ENCODE data around the gene CDKN1C. TPM values are rescaled to one million over a fixed set of nuclear protein-coding genes. Genes with fewer than 3 reads are reported as not detected.

CDKN1C gene
- total and polyA plus RNA-seq, 12 donors, result 17.7 to 817 (median 321) TPM

DNA sequence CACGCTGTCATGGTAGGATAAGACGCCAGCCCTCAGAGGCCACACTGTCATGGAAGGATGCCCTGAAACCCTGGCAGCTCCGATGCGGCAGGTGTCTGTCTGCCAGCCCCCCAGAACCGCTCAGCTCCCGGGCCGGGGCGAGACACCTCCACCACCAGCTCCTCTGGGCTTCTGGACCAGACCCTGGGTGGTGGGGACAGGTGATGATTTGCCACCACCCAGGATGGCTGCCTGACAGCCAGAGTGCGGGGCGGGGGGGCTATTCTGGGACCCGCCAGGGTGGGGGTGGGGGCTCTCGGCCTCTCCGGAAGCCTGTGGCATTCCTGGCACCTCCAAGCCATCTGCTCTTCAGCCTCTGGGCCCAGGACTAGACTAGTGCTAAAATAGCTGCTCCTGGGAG, 34.3 kb upstream of the CDKN1C start:
- Histone ChIP-seq H3K4me1 (replicated peaks in 1 of 2) (no peaks in the 10 kb centered on the region), H3K4me3 (no peak overlapping the region), H3K27ac (no peak overlapping the region), H3K36me3 (replicated peaks in 1 of 2) (no peaks in the 10 kb centered on the region), H3K27me3 (no peaks in the 10 kb centered on the region), H3K9me3 (replicated peaks in 1 of 3) (no peaks in the 10 kb centered on the region)
- 84 to 100% (median 92%) methylated on average over 4 to 13 of the region's 13 CpGs for WGBS, 4 donors
- intact Hi-C loops (cut with DNase I), result no loop called here
- DNase-seq, result no peak
- TF ChIP-seq, protein P1, sequence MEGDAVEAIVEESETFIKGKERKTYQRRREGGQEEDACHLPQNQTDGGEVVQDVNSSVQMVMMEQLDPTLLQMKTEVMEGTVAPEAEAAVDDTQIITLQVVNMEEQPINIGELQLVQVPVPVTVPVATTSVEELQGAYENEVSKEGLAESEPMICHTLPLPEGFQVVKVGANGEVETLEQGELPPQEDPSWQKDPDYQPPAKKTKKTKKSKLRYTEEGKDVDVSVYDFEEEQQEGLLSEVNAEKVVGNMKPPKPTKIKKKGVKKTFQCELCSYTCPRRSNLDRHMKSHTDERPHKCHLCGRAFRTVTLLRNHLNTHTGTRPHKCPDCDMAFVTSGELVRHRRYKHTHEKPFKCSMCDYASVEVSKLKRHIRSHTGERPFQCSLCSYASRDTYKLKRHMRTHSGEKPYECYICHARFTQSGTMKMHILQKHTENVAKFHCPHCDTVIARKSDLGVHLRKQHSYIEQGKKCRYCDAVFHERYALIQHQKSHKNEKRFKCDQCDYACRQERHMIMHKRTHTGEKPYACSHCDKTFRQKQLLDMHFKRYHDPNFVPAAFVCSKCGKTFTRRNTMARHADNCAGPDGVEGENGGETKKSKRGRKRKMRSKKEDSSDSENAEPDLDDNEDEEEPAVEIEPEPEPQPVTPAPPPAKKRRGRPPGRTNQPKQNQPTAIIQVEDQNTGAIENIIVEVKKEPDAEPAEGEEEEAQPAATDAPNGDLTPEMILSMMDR (IDR thresholded peaks at IDR 0.05), result no peak
- TF ChIP-seq POLR2A (IDR thresholded peaks at IDR 0.05), result no peak

DNA sequence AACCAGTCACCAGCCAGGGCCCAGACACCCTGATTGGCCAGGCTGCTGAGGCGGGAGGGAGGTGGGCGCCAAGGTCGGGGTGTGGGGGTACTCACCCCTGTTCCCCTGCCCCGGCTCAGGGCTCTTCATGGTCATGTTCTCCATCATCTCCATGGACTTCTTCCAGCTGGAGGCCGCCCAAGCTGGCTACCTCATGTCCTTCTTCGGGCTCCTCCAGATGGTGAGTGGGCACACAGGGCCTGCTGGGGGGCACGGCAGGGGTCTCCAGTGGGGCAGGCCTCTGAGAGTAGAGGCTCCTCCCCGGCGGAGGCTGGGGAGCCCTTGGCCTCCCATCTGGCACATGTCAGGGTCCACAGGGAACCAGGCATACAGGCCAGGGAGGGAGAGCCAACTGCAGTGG, 33.6 kb upstream of the CDKN1C start:
- H3K27ac ChIP-seq, result no peak overlapping the region
- H3K27me3 ChIP-seq, result no peaks in the 10 kb centered on the region
- 89 to 96% (median 92%) methylated on average over 5 to 9 of the region's 9 CpGs; no CpG with 5 or more reads in 1 of the 4 donors for WGBS, 4 donors
- intact Hi-C loops (cut with DNase I), result no loop called here
- no peak for DNase-seq
- H3K36me3 ChIP-seq (replicated peaks in 1 of 2), result no peaks in the 10 kb centered on the region
- H3K4me3 ChIP-seq, result no peak overlapping the region
- no peaks in the 10 kb centered on the region for H3K4me1 ChIP-seq (replicated peaks in 1 of 2)
- H3K9me3 ChIP-seq (replicated peaks in 1 of 3), result no peaks in the 10 kb centered on the region
- no peak for TF ChIP-seq POLR2A (IDR thresholded peaks at IDR 0.05)
- TF ChIP-seq, protein P1 (IDR thresholded peaks at IDR 0.05), result no peak

DNA sequence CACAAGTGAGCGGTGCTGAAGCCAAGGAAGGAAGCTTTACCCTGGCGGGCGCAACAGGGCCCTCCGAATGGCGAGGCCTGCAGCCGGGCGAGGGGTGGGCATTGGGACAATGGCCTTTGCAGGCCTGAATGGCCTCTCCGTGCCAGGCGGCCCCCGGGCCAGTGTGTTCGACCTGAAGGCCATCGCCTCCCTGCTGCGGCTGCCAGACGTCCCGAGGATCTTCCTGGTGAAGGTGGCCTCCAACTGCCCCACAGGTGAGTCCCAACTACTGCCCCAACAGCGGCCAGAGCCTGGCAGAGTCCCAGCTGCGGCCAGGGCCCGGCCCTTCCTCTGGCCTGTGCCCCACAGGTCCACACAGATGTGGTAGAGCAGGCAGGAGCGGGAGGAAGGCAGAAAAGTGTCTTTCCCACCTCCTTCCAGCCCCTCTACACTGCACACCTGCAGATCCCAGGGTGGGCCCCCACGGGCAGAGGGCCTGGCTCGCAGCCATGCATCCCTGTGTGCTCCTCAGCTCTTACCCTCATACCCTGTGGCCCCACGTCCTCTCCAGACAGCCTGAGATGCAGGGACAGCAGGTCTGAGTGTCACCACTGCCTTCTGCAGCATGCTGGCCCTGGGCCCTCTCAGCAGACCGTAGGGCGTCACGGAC, 32.4 kb upstream of the CDKN1C start:
- WGBS, 4 donors, result 85 to 94% (median 89%) methylated on average over 6 to 25 of the region's 25 CpGs
- Histone ChIP-seq H3K4me1 (replicated peaks in 1 of 2) (no peaks in the 10 kb centered on the region), H3K4me3 (no peak overlapping the region), H3K27me3 (no peaks in the 10 kb centered on the region), H3K36me3 (replicated peaks in 1 of 2) (no peaks in the 10 kb centered on the region), H3K9me3 (replicated peaks in 1 of 3) (no peaks in the 10 kb centered on the region), H3K27ac (no peak overlapping the region)
- intact Hi-C loops (cut with DNase I), result no loop called here
- DNase-seq, result no peak
- no peak for TF ChIP-seq POLR2A (IDR thresholded peaks at IDR 0.05)
- TF ChIP-seq, protein P1 (IDR thresholded peaks at IDR 0.05), result no peak

DNA sequence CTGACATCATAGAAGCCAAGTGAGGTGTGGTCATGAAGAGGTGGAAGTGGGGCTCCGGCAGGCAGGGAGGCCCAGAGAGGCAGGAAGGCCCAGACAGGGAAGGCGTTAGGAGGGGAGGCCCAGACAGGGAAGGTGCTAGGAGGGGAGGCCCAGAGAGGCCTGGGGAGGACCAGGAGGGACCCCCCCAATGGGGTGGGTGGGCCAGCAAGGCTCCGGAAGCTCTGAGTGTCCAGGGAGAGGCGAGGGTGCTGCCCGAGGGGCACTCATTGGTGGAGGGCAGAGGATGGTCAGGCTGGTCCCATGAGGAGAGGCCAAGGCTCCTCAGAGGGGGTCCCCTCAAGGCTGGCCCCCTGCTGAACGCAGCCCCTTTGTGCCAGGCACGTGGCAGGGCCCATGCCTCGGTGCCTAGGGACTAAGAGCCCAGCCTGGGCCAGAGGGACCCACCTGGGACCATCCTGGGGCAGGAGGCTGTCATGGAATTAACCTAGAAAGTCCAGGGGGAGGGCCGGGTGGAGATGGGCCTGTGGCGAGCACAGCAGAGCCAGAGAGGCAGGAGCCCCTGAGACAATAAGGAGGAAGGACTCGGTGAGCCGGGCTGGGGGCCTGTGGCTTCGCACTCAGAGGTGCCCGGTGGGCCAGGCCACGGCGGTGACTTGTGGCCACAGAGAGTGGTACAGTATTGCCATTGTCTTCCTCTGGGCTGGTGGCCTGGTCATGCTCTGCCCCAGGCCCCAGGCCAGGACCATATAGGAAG, 31.5 kb upstream of the CDKN1C start:
- no peak for DNase-seq
- intact Hi-C loops (cut with DNase I), result no loop called here
- H3K9me3 ChIP-seq (replicated peaks in 1 of 3), result no peaks in the 10 kb centered on the region
- no peaks in the 10 kb centered on the region for H3K27me3 ChIP-seq
- no peak overlapping the region for H3K27ac ChIP-seq
- H3K36me3 ChIP-seq (replicated peaks in 1 of 2), result no peaks in the 10 kb centered on the region
- TF ChIP-seq POLR2A (IDR thresholded peaks at IDR 0.05), result no peak
- TF ChIP-seq, protein P1 (IDR thresholded peaks at IDR 0.05), result no peak
- no peaks in the 10 kb centered on the region for H3K4me1 ChIP-seq (replicated peaks in 1 of 2)
- 86 to 92% (median 91%) methylated on average over 9 to 16 of the region's 16 CpGs for WGBS, 4 donors
- no peak overlapping the region for H3K4me3 ChIP-seq

All from adrenal gland (tissue), 12 donors.